ENCODE results near the gene CALD1.

Gene CALD1

DNA sequence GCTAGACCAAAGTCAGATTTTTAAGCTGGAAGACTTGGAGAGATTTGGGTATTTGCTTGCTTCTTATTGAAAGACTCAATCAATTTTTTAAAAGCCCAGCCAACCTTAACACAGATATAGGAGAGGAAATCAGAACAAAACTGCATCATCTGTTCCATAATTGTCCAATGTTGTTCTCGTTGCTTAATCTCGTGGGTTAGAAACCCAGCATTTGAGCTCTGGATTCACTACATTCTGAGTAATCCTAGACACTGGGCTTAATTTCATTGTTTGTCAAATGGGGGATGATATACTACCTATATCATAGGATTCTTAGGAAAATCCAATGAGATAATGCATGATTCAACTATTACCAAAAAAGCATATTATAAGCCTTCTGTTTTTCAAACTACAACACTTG, 48.9 kb downstream of the CALD1 start:
- DNase-seq = no peak

DNA sequence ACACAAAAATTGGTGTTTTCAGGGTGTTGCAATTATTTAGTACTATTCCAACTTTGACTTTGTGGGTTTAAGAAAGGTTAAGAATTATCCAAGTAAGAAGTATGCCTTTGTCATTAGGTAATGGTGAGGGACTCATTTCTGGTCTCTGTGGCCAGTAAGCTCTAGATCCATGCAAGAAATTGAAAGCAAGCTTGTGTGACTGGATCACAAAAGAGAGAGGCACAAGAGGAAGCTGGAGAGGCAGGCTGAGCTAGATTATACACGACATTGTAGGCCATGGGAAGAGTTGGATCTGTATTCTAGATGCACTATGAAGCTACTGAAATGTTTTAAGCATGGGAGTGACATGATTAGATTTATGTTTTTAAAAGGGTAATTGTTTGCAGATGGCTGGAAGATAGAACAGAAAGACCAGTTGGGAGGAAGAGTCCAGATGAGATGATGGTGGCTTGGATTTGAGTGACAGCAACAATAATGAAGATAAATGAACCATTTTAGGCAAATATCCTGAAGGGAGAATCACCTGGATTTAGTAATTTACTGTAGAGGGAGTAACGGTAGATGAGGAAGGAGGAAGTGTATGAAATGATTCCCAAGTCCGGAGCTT, 50.0 kb downstream of the CALD1 start:
- DNase-seq = no peak

DNA sequence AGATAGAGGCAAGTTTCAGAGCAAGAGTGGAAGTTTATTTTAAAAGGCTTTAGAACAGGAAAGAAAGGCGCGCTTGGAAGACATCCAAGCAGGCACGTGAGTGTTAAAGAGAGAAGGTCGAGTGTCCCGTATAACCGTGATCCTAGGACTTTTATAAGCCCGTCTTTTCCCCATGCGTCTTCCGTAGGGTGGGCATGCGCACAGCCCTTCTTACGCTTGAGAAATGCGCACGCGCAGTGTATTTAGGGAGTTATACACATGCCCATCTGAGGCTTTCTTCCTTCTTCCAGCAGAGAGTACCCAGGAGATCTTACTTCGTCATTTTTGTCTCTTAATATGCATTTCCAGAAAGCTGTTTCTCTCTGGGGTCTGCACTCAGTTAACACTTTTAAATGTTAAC, 52.4 kb downstream of the CALD1 start:
- DNase-seq = no peak

DNA sequence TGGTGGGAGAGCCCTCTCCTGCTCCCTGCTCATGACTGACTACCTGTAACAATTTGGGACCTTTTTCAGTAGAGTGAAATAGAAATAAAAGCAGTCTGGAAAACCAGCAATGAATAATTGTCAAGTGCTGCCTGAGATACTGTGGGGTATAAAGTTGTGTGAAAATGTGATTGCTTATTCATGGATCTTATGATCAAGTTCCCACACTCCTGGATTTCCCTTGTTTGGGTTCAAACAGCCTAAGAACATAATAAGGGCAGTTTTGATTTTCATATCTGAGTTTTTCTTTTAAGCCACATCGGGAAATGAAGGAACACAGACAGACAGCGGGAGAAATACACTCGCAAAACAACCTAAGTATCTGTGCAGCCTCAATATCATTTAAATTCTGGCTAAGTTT, 52.9 kb downstream of the CALD1 start:
- DNase-seq = no peak

DNA sequence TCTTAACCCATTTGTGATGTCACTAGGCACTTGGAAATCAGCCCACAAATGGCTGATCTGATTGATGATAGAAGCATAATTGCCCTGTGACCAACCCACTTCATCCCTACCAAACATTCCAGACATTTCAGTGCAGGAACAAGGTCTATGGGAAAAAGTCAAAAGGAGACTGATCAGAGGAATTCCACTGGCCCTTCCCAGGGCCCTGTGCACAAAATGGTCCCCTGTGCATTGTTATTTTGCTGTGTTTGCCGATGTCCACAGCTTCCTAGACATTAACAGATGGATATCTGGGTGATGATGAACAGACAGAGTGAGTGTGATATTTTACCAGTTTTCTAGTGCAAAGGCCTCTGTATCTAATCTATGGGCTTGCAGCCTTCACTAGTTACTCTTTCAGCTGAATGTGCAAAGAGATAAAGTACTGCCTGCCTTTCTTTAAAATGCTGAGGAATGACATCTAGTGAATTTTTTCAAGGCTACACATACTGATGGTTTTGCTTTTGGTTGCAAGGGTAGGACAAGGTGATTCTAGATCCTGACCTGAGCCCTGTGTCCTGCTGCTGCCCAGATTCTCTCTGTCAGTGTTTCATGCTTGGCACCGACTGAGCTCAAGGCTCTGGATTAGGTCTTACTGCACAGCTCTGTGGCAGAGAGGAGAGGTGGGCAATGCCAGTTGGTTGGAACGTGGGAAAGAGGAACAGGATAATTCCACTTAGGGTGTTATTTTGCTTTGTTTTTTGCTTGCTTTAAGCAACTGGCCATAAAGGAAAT, 55.4 kb downstream of the CALD1 start:
- no peak for DNase-seq

DNA sequence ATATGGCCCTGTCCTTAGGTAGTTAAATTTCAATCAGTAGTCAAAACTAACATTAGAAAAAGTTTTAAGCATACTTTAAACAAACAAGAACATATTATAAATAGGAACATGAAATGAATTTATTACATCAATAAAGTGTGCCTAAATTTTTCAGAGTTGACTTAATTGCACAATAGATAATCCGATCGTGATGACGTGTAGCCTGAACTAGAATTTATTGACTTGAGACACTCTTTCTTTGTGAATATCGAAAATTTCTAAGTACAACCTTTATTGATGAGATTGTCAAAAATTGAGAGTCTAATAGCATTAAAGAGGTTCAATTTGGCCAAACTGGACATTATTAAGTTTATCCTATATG, 56.0 kb downstream of the CALD1 start:
- DNase-seq = no peak

DNA sequence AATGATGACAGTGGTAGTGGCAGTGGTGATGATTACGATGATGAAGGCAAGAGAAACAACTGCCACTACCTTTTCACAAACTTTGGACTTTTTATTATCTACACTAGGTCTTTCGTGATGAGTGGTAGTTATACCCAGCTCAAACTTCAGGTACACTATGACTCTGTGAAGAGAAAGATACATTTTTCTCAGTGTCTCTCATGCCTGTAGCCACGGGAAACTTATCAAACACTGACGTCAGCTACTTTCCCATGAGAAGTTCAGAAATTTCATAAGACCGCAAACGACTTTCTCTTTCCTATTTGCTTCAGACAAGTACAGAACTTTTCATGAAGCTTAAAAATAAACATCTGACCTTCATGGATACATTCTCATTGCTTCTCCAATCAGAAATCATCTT, 57.0 kb downstream of the CALD1 start:
- no peak for DNase-seq

DNA sequence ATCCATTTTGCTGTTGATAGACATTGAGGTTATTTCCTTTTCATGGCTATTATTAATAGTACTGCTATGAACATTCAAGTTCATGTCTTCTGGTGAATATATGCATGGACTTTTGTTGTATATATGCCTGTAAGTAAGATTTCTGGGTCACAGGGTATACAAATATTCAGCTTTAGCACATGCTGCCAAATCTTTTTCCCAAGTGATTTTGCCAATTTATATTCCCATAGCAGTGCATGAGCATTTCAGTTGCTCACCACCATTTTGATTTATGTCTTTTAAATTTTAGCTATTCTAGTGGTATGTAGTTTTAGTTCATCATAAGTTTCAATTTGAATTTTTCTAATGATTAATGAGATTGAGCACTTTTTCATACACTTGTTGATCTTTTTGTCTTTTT, 59.9 kb downstream of the CALD1 start:
- no peak for DNase-seq

DNA sequence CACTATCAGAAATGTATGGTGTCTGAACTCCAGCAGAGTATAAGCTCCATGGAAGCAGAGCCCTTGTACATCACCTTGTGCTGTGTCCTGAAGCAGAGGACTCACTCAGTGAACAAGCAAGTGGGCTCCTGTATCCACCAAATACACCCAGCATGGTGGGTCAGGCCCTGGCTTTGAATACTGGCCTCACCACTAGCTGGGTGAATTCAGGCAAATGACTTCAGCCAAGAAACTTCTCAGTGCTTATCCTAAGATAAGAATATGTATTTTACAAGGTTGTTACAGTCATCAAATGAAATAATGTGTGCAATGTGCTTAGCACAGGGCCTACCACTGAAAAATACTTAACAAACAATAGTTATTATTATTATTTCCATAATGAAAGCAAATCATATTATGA, 62.6 kb downstream of the CALD1 start:
- DNase-seq = no peak

DNA sequence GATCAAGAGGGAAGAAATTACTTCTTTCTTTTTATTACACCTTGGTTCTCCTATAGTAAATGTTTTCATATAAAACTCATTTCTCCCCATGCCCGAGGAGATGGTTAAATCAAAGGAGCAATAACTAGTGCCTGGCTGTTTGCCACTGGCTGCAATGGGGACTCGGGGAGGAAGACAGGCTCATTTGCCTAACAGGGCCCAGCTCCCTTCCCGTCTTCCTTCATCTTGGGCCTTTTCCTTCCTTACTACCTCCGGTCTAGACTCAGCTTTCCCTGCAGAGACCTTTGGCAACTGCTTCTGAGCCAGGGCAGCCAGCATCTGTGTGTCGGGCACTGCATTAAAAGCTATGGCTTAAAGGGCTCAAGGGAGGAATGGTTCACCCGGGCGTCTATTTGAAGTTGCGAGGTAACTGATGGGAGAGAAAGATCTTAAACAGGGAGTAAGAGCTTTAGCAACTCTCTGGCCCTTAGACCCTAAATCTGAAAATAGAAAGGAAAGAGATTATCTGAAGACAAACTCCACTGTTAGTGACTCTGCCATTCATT, 63.5 kb downstream of the CALD1 start:
- no peak for DNase-seq

DNA sequence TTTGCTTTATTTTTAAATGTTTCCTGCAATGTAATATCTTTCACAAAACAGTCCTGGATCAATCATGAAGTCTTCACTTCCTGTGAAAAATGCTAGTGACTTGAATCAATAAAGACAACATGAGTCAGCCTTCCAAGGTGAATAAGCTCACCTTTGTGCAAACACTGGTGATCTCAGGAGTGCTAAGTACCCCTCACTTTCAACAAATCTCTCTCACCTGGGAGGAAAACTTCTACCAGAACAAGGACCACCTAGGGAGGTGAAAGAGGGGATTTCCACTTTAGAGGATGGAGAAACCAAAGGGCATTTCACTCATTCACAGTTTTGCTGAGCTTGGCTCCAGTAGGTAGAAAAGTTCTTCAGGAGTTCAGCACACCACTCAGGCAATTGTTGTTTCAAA, 64.8 kb downstream of the CALD1 start:
- no peak for DNase-seq

DNA sequence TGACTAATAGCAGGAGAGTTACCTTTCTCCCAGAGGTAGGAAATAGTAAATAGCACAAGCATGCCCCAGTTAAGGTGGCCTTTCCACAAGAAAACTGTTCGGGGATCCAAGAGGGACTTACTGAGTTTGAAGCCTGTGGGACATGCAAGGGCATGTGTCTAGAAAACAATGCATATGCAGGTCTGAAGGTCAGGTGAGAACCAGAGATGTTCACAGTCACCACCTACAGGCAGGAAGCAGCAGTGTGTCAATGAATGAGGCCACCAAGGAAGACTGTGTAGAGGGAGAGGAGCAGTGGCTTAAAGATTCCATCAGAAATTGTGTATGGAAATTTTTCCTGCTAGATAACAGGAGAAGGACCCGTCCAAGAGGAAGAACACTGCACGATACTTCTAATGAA, 66.0 kb downstream of the CALD1 start:
- no peak for DNase-seq

DNA sequence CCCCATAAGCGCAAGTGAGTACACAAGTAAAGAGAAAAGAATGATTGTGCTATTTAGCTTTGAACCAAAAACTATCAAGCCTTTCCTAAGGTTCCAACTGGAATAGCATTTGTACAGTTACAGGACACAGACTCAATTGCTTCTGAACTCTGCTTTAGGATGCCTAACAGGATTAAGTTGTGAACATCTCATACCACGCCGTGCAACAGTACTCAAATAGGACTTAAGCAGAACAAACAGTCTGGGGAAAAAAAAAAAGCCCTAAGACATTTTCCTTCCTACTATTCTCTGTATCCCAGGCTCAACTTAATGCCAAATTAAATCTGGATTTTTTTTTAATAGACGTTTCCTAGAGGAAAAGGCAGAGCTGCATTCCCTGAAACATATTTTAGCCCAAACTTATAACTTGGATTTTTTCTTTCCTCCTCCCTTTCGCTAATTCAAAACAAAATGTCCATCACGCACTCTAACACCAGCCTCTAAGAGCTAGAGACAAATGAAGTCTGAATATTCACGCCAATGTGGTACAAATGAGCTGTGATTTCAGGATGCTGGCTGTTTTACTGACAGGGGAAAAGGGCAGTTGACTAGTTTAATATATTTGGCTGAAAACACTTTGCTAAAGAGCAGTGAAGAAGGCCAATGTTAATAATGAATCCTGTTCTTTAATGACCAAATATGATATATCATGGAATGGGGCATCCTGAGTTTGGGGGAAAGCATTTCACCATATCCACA, 68.6 kb downstream of the CALD1 start:
- DNase-seq = no peak

DNA sequence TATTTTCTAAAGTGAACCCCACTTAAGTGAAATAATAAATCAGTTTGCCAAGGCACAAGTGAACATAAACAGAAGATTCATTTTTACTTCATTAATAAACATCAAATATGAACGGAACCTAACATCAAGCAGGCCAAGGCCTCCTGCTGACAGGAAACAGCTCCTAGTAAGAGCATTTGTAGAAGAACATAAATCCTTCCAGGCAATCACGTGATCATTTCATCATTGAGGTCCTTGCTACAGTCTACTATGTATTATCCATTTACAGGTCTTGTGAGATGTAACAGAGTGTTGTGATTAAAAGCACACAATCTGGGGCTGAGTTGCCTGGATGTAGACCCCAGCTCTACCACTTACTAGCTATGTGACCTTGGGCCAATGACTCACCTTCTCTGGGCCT, 70.6 kb downstream of the CALD1 start:
- DNase-seq = no peak

DNA sequence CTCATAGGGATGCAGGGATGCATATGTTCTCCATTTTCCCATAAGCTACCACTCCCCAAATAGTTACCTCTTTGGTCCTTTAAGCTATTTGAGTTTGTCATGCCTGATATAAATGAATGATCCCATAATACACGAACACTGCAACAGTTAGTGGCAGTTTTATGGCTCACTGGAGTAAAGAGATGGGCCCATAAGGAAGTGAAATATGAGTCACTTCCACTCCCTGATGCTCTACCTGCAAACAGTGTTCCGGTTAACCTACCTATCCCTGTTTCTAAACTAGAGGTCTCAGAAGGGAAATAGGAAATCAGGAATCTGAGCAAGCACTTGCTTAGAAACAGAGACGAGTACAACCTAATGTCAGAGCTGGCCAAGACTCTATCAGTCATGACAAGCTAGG, 71.7 kb downstream of the CALD1 start:
- DNase-seq = no peak

DNA sequence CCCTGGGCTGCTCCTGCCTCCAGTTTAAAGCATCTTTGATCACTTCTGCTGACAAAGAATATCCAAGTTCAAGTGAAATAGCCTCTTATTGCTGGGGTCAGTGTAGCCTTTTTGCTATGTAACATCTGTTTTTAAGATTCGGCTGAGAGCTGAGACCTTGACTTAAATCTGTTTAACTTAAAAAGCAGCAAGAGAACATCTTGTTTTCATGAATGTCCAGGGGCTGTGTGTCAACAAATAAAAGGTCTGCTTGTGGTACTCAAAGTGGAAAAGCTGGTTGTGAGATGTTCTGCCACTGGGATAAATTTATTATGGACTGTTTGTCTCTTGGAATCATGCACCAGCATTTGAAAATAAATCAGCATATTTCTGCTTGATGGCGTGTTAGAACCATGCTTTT, 73.2 kb downstream of the CALD1 start:
- DNase-seq = no peak

DNA sequence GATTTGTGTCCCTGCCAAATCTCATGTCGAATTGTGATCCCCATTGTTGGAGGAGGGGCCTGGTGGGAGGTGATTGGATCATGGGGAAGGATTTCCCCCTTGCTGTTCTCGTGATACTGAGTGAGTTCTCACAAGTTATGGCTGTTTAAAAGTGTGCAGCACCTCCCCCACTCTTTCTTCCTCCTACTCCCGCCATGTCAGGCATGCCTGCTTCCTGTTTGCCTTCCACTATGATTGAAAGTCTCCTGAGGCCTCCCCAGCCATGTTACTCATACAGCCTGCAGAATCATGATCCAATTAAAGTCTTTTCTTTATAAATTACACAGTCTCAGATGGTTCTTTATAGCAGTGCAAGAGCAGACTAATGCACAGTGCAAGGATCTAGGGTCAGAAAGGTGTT, 75.4 kb downstream of the CALD1 start:
- no peak for DNase-seq

DNA sequence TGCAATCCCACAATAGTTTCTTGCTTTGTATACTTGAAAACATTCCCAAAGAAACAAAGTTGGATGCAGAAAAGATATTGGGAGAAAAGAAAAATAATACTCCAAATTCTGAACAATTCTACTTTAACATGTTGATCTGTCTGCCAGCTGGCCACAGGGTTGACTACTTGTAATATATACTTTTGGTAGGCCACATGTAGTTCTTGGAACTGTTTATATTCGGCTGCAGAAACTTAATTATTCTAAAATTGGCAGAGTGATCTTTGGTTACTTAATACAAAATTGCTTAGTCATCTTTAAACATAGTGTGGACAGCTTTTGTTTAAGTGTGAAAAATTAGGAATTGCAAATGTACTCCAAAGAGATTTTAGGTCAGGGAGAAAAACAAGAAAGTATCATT, 76.0 kb downstream of the CALD1 start:
- DNase-seq = no peak

DNA sequence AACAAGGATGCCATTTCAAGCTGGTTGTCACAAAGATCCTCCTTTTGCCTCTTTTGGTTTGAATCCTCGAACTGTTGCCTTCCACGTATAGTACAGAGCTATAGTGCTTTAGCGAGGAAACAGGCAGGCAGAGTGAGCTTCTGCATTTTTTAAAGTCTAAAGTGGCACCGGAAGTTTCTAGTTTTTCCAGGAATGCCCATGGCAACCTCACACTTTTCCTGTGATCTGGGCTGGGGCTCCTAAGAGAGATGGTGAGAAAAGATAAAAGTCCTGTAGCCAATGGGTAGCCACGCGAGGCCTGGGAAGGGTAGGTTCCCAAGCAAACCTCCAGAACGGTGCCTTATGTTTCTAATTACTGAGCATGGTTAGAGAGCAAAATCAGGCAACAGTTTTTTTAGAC, 76.7 kb downstream of the CALD1 start:
- no peak for DNase-seq

DNA sequence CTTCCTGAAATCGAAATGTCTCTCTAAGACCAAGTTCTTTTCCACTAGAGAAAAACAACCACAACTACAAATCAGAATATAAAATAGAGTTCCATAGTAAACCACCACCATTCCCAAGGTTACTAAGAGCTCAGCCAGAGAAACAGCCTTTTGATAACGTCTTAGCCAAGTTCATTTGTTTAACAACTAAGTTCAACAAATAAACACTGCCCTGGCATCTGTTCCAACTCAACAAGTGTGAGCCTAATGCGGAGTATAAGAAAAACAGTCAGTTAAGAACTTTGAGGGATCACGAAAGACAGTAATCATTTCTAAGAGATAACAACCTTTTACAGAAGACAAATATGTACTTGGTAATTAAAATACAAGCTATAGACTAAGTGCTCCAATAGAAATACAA, 77.3 kb downstream of the CALD1 start:
- DNase-seq = no peak

DNA sequence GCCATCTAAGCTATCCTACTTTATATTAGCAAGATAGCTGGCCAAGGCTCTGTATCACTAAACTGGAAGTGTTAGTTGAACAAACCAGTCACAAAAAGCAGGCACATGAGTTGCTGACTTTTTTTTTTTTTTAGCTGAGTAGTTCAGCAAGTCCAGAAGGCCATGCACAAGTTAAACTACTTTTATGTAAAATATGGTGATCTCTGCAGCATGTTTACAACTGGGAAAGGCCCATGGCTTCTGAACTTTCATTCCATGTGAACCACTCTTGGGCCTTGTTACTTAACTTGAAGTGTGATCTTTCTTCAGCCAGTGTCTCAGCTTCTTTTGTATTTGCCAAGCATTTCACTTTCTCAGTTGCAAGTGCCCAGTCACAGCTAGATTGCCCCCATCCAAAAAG, 78.5 kb downstream of the CALD1 start:
- no peak for DNase-seq

DNA sequence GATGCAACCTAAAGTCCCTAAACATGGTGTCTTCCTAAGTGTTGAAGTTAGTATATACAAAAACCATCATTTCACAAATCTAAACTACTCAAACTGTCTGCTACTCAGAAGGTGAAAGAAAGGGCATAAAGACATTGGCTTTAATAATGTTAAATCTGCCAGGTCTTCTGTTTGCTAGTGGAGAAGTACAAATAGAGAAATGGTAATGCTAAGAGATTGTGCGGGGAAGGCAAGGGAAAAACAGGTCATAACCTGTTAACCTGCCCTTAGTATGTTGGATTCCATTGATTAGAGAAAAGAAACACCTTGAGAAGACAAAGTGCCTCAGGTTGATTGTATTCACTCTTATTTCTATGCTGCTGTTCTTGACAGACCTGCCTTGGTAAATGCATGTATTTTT, 80.3 kb downstream of the CALD1 start:
- DNase-seq = no peak

DNA sequence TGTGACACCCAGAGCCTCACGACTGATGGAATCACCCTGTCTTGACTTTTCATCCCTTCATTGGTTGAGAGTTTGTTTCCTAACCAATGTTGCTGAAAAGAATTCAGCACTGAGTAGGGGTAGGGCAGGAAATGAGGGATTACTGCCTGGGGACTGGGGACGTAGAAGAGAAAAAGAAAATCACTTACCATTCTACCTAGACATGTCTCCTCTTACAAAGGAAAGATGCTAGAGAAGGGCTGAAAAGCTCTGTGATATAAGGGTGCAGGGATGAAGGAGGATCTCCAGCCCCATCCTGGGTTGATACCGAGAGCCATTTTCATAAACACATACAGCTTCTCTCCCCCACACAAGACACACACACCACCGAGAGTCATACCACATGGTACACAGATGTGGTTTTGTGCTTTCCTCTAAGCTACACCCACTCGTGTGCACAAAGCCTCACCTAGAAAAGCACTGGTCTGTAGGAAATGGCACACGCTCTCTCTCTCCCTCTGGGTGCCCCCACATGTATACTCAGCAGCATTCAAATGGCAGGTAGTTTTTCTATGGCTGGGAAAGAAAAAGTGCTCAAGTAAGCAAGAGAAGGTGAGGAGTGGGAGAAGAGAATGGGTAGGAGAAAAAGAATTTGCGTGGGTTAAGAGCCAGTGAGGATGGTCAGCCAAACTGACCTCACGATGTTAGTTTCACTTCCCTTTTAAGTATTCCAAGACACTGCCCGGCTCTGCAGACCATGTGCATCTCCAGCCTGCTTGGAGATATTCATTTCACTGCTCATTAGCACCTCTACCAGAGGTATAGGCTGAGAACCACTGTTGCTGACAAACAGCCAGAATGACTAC, 85.8 kb downstream of the CALD1 start:
- no peak for DNase-seq
